H1 (cell line): ENCODE data around the gene GNAS. TPM values are rescaled to one million over a fixed set of nuclear protein-coding genes. Genes with fewer than 3 reads are reported as not detected.

Source experiments
- CTCF ChIA-PET: fragments of 300-600 bp; sonication (Branson Sonifier 250); formaldehyde crosslinking; loops from one replicate; lab custom pipeline; 2021; ENCODE audit not compliant: partially characterized antibody; lab: Charles Lee
- POLR2A ChIA-PET: fragments of 300-600 bp; sonication (Branson Sonifier 250); formaldehyde crosslinking; loops from one replicate; lab custom pipeline; 2021; ENCODE audit warnings: inconsistent platforms; ENCODE audit not compliant: partially characterized antibody; lab: Charles Lee
- DNase-seq, 2 experiments: peaks; one replicate each; pipeline versions ENCODE4 v3.0.0 to v3.0.0-alpha.2; 2010 to 2022; ENCODE audit warnings: low spot score in 2 of 2, low read depth in 1 of 2, mixed read lengths in 1 of 2
- FAIRE-seq: peaks from 2 replicates; lab custom pipeline; 2011; peaks lifted over from hg19 to GRCh38; lab: Jason Lieb, UNC
- H2AFZ ChIP-seq: 2 replicates; pipeline ENCODE4 v1.8.1; 2012; ENCODE audit warnings: low read length, inconsistent platforms
- H2AK5ac ChIP-seq: 2 replicates; pipeline ENCODE4 v1.6.1; 2013; ENCODE audit warnings: low read depth, low read length
- H2BK120ac ChIP-seq: replicated peaks from 2 replicates; pipeline ENCODE3; 2013; ENCODE audit warnings: low read depth, low read length, inconsistent platforms
- H2BK12ac ChIP-seq: 2 replicates; pipeline ENCODE4 v1.6.1; 2013; ENCODE audit warnings: low read depth, low read length
- H2BK15ac ChIP-seq: 2 replicates; pipeline ENCODE4 v1.6.1; 2013; ENCODE audit warnings: low read length
- H2BK20ac ChIP-seq: 2 replicates; pipeline ENCODE4 v1.6.1; 2013; ENCODE audit warnings: low read length
- H2BK5ac ChIP-seq: 2 replicates; pipeline ENCODE4 v1.6.1; 2013; ENCODE audit warnings: low read depth, low read length
- H3K14ac ChIP-seq: 2 replicates; pipeline ENCODE4 v1.6.1; 2013; ENCODE audit warnings: inconsistent platforms; ENCODE audit not compliant: insufficient read length
- H3K18ac ChIP-seq: 2 replicates; pipeline ENCODE4 v1.6.1; 2013; ENCODE audit warnings: low read length; ENCODE audit errors: extremely low read depth
- H3K23ac ChIP-seq: 2 replicates; pipeline ENCODE4 v1.6.1; 2013; ENCODE audit warnings: inconsistent platforms; ENCODE audit not compliant: insufficient read length
- H3K23me2 ChIP-seq: 2 replicates; pipeline ENCODE4 v1.6.1; 2013; ENCODE audit warnings: low read depth, low read length
- H3K27ac ChIP-seq: 2 replicates; pipeline ENCODE4 v1.6.1; 2011; ENCODE audit warnings: low read depth, low read length, inconsistent platforms
- H3K27me3 ChIP-seq, 4 experiments: replicated peaks in 1 of 4; 1 replicate in 1 of 4; 2 replicates in 3 of 4; pipeline versions ENCODE4 v1.6.1 to v1.8.1; 2011 to 2013; ENCODE audit warnings: low read length in 3 of 4, mild to moderate bottlenecking in 3 of 4, inconsistent platforms in 2 of 4, mixed read lengths in 2 of 4, moderate library complexity in 1 of 4; ENCODE audit not compliant: control insufficient read depth in 3 of 4, insufficient read depth in 3 of 4; ENCODE audit errors: extremely low read depth in 1 of 4
- H3K36me3 ChIP-seq, 4 experiments: 2 replicates each; pipeline versions ENCODE4 v1.6.1 to v1.8.1; 2011 to 2013; ENCODE audit warnings: mild to moderate bottlenecking in 4 of 4, low read length in 3 of 4, moderate library complexity in 2 of 4, control low read depth in 1 of 4, inconsistent platforms in 1 of 4; ENCODE audit not compliant: insufficient read depth in 4 of 4, control insufficient read depth in 2 of 4
- H3K4ac ChIP-seq: replicated peaks from 2 replicates; pipeline ENCODE3; 2013; ENCODE audit warnings: low read length, low read depth, mixed read lengths, inconsistent platforms; ENCODE audit not compliant: insufficient read length
- H3K4me1 ChIP-seq, 4 experiments: replicated peaks in 1 of 4; 1 replicate in 1 of 4; 2 replicates in 3 of 4; pipeline versions ENCODE4 v1.6.1 to v1.8.1; 2011 to 2013; ENCODE audit warnings: low read length in 3 of 4, inconsistent platforms in 2 of 4, mixed read lengths in 1 of 4; ENCODE audit not compliant: insufficient read depth in 4 of 4, control insufficient read depth in 3 of 4
- H3K4me2 ChIP-seq, 2 experiments: 2 replicates each; pipeline versions ENCODE4 v1.6.1 to v1.8.1; 2011 to 2013; ENCODE audit warnings: low read depth in 2 of 2, low read length in 2 of 2, control low read depth in 1 of 2, inconsistent platforms in 1 of 2, mild to moderate bottlenecking in 1 of 2; ENCODE audit not compliant: insufficient read depth in 1 of 2
- H3K4me3 ChIP-seq, 4 experiments: fragments of 200-600, 300-600 bp in 1 of 4; sonication (generic), shearing (Covaris generic), sonication (Bioruptor Twin) in 1 of 4; 2 replicates each; pipeline versions ENCODE4 v1.5.1 to v1.8.1; 2011 to 2016; ENCODE audit warnings: low read length in 4 of 4, low read depth in 3 of 4, control low read depth in 2 of 4, inconsistent platforms in 2 of 4, mild to moderate bottlenecking in 2 of 4, mixed read lengths in 1 of 4, moderate library complexity in 1 of 4; ENCODE audit not compliant: insufficient read depth in 2 of 4; ENCODE audit errors: extremely low read depth in 1 of 4
- H3K56ac ChIP-seq: replicated peaks from 2 replicates; pipeline ENCODE3; 2013; ENCODE audit warnings: low read depth, mild to moderate bottlenecking, mixed read lengths, low read length, inconsistent platforms; ENCODE audit not compliant: insufficient read length
- H3K79me1 ChIP-seq: 2 replicates; pipeline ENCODE4 v1.6.1; 2013; ENCODE audit warnings: low read depth, low read length, control low read depth
- H3K79me2 ChIP-seq, 2 experiments: 2 replicates each; pipeline versions ENCODE4 v1.6.1 to v1.8.1; 2012 to 2013; ENCODE audit warnings: low read length in 2 of 2, mild to moderate bottlenecking in 2 of 2, inconsistent platforms in 1 of 2; ENCODE audit not compliant: insufficient read depth in 2 of 2, control insufficient read depth in 1 of 2
- H3K9ac ChIP-seq, 4 experiments: replicated peaks in 1 of 4; 1 replicate in 1 of 4; 2 replicates in 3 of 4; pipeline versions ENCODE4 v1.6.1 to v1.8.1; 2011 to 2013; ENCODE audit warnings: low read depth in 3 of 4, low read length in 3 of 4, control low read depth in 2 of 4, mild to moderate bottlenecking in 2 of 4, moderate library complexity in 2 of 4, inconsistent platforms in 1 of 4; ENCODE audit errors: extremely low read depth in 1 of 4
- H3K9me3 ChIP-seq, 2 experiments: 2 replicates each; pipeline versions ENCODE4 v1.6.1 to v1.8.1; 2012 to 2013; ENCODE audit warnings: mild to moderate bottlenecking in 2 of 2, moderate library complexity in 2 of 2, control low read depth in 1 of 2, inconsistent platforms in 1 of 2, low read depth in 1 of 2, low read length in 1 of 2, mixed read lengths in 1 of 2; ENCODE audit not compliant: insufficient read depth in 2 of 2
- H4K20me1 ChIP-seq, 2 experiments: replicated peaks in 1 of 2; 2 replicates each; pipeline versions ENCODE3 to v1.8.1; 2011 to 2013; ENCODE audit warnings: inconsistent platforms in 2 of 2, low read length in 2 of 2, mild to moderate bottlenecking in 1 of 2; ENCODE audit not compliant: insufficient read depth in 2 of 2, control insufficient read depth in 1 of 2
- H4K5ac ChIP-seq: 2 replicates; pipeline ENCODE4 v1.6.1; 2013; ENCODE audit warnings: low read length, low read depth, mixed read lengths, inconsistent platforms; ENCODE audit not compliant: insufficient read length
- H4K8ac ChIP-seq: 2 replicates; pipeline ENCODE4 v1.8.0; 2013; ENCODE audit warnings: mild to moderate bottlenecking, moderate library complexity, low read length, inconsistent platforms; ENCODE audit not compliant: insufficient read depth; ENCODE audit errors: extremely low read depth
- H4K91ac ChIP-seq: replicated peaks from 2 replicates; pipeline ENCODE3; 2013; ENCODE audit warnings: low read length, mixed read lengths, inconsistent platforms; ENCODE audit not compliant: insufficient read length
- CBX8 ChIP-seq: fragments of 300-800, 300-1000 bp; sonication (generic); IDR thresholded peaks from 2 replicates; pipeline ENCODE4 v1.7.1; 2016; ENCODE audit warnings: low read depth, low read length, borderline replicate concordance
- POLR2AphosphoS5 ChIP-seq: IDR thresholded peaks from 2 replicates; pipeline ENCODE4 v1.6.1; 2011; ENCODE audit warnings: low read depth, low read length
- SUZ12 ChIP-seq: fragments of 200-600 bp; sonication (generic); IDR thresholded peaks from 2 replicates; pipeline ENCODE4 v1.6.1; 2012; ENCODE audit warnings: mild to moderate bottlenecking, inconsistent platforms, low read length, moderate library complexity, mixed read lengths
- WGBS, 2 experiments: shearing (Covaris generic) in 1 of 2; methylation state at CpG; one replicate each; pipeline versions ENCODE4 v1.1.6 to v1.1.7; 2013 to 2015; ENCODE audit warnings: low lambda C conversion rate in 2 of 2, mixed read lengths in 2 of 2, inconsistent platforms in 1 of 2, low coverage in 1 of 2, missing lambda C conversion rate in 1 of 2; ENCODE audit not compliant: insufficient replicate concordance in 2 of 2, insufficient coverage in 1 of 2, insufficient read length in 1 of 2; ENCODE audit errors: extremely low coverage in 1 of 2, missing lambda C conversion rate in 1 of 2; 5-methylcytosine and 5-hydroxymethylcytosine counted together
- polyA plus RNA-seq, 7 experiments: library from polyadenylated mRNA; depleted of rRNA in 3 of 7; stranded (reverse) in 5 of 7; unstranded in 2 of 7; fragments of >200 nt in 5 of 7; fragments of 200-250 nt in 2 of 7; gene quantifications; 1 replicate in 5 of 7; 2 replicates in 1 of 7; 4 replicates in 1 of 7; pipeline versions ENCODE4 v1.2.1 to v1.2.3, GENCODE V29; 2011 to 2013; ENCODE audit warnings: missing spikeins in 2 of 7, mixed read lengths in 2 of 7
- total RNA-seq: library from RNA; stranded (reverse); fragmentation: NEBNext Ultra II Directional; extraction: Animal tissue kit (Norgen Biotek cat#: 25700); gene quantifications from 2 replicates; pipeline ENCODE4 v1.2.1, GENCODE V29; 2021
- TF ChIP-seq, protein P1 (sequence below): IDR thresholded peaks from 2 replicates; pipeline ENCODE4 v1.6.1; 2012; ENCODE audit warnings: inconsistent platforms

GNAS gene
- total and polyA plus RNA-seq, 2 of the 8 experiments (the other 6 are each of a cell fraction or from before 2014, with no cell fraction given), result 989 to 1,613 TPM

DNA sequence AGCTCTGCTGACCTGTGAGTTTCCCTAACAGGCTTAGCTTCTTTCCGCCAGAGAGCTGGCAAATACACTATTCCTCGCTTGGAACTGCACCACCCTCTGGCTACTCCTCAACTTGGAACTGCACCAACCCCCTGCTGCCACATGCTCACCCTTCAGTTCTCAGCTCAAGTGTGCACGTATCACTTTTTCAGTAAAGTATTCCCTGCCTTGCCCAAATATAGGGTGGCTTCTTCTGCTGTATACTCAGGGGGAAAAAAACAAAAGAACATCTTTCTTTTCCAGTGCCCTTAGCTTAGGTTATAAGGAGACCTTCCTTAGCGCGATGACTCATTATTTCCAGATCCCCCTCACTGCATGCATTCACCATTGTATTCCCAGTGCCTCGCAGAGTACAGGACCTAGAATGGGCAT lies 23.0 kb upstream of the GNAS start:
- DNase-seq (no peak), FAIRE-seq (no peak)
- Histone ChIP-seq H4K8ac (no peak overlapping the region), H2BK20ac (no peak overlapping the region), H2AK5ac (no peak overlapping the region), H3K4me3 (no peak overlapping the region), H3K36me3 (peaks cover 0 to 38% (median 12%) of the 10 kb centered on the region in 4 experiments; a peak in 5 of 8 replicates), H3K4ac (no peak overlapping the region), H3K23ac (no peak overlapping the region), H3K18ac (no peak overlapping the region), H3K56ac (no peak overlapping the region), H3K27ac (no peak overlapping the region), H4K20me1 (peaks cover 9 to 22% of the 10 kb centered on the region in 2 experiments), H3K9ac (no peak overlapping the region), H2BK120ac (no peak overlapping the region), H3K14ac (no peak overlapping the region), H3K79me2 (peaks cover 16 to 83% of the 10 kb centered on the region in 2 experiments), H3K27me3 (no peaks in the 10 kb centered on the region), H2AFZ (no peak overlapping the region), H4K5ac (no peak overlapping the region), H2BK15ac (no peak overlapping the region), H3K4me1 (no peaks in the 10 kb centered on the region), H3K9me3 (no peaks in the 10 kb centered on the region), H2BK12ac (no peak overlapping the region), H2BK5ac (no peak overlapping the region), H3K23me2 (peaks cover 8% of the 10 kb centered on the region; the same call in 1 of the 2 replicates), H3K4me2 (no peak overlapping the region), H3K79me1 (peaks cover 6% of the 10 kb centered on the region), H4K91ac (no peak overlapping the region)
- TF ChIP-seq POLR2AphosphoS5 (no peak), SUZ12 (no peak), CBX8 (no peak)
- TF ChIP-seq, protein P1, sequence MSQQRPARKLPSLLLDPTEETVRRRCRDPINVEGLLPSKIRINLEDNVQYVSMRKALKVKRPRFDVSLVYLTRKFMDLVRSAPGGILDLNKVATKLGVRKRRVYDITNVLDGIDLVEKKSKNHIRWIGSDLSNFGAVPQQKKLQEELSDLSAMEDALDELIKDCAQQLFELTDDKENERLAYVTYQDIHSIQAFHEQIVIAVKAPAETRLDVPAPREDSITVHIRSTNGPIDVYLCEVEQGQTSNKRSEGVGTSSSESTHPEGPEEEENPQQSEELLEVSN, result no peak
- ChIA-PET POLR2A (interaction anchor here (0.9 to 6.2 kb wide), 10 partner anchors 9 to 181 kb away, joined by 3 to 64 read pairs (median 5); partner anchors contain the start of gene GNAS), CTCF (interaction anchor here (0.9 to 3.6 kb wide), 5 partner anchors 8 to 33 kb away, joined by 3 to 18 read pairs (median 3); no protein-coding TSS in a partner anchor)
- WGBS, 2 experiments, result 89% methylated on average over 6 of the region's 6 CpGs; no CpG with 5 or more reads in 1 of the 2 experiments
